NCI-H1694 (cell line): ENCODE data around the gene ATP6V0C.

Experiments used
- DNase-seq: peaks from one replicate; lab custom pipeline; 2025; lab: John Stamatoyannopoulos, UW

ATP6V0C gene

DNA sequence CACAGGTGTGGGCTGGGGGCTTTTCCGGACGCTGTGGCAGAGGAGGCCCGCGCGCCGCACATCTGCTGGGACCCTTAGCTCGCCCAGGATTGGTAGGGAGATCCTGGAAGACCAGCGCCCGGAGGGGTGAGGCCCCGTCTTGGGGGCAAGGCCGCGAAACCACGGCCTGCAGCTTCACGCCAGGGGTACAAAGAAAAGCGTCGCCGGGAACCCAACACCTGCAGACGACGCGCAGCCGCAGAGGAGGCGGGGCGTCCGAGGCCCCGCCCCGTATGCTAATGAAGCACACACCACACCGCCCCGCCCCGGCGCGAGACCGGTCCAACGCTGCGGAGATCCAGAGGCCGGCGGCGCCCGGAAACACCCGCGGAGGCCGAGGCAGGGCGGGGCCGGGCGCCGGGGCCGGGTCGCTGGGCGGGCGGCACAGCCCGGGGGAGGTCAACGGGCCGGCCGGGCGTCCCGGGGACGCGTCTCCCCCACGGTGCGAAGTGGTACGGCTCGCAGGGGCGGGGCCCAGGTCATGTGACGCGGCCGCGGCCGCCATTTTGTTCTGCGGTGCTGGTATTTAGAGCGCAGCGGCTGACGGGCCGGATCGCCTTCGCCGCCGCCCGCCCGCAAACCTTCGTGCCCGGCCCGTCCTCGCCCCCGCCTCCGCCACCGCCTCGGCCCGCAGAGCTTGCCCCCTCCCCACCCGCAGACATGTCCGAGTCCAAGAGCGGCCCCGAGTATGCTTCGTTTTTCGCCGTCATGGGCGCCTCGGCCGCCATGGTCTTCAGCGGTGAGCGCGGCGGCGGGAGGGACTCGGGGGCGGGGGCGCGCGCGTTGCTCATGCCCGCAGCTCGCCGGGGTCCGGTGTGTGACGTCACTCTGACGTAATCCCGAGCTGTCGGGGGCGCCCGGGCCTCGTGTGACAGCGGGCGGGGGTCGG, at the start of gene ATP6V0C:
ATP6V0C (plus strand) TSS at position 548 of the 928 bp plus-strand sequence; CDS start at position 700, 152 bp downstream.
- peak; percentile 65 for DNase-seq

DNA sequence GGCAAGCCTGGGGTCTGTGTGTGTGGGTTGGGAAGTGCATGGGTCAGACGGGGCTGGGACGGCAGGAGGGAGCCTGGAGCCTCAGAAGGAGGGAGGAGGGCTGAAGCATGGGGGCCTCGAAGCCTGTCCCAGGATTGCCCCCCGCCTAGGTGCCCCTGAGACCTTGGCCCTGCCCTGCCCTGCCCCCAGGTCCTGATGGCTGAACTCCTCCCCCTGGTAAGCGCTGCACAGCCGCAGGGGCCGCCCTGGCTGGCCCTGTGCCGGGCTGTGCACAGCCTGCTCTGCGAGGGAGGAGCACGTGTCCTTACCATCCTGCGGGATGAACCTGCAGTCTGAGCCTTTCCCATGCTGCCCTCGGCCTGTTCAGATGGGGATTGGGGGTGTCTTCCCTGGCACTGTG, 49.4 kb upstream of the ATP6V0C start:
- no peak for DNase-seq

DNA sequence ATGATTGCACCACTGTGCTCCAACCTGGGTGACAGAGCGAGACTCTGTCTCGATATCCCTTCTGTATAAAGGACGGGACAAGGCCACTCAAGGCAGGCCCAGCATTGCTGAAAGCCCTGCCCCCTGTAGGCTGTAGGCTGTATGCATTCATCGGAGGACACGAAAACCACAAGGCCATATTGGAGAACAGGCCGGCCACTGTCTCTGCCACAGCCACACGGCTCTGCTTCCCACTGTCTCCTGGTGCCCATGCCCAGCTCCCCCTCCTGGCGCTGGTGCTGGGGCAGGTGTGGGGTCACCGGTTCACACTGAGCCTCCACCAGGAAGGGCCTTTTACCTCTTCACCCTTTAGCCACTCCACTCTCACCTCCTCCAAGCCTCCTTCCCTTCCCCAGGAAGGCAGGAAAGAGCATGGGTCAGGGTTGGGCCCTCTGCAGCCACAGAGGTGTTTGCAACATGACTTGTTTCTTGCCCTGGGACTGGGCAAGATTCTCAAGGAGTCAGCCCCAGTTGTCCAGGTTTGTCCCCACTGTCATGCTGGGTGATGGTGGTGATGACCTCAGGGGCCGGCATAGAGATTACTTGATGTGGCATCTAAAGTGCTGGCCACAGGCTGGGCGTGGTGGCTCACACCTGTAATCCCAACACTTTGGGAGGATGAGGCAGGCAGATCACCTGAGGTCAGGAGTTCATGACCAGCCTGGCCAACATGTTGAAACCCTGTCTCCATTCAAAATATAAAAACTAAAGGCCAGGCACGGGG, 47.9 kb upstream of the ATP6V0C start:
- DNase-seq: no peak

DNA sequence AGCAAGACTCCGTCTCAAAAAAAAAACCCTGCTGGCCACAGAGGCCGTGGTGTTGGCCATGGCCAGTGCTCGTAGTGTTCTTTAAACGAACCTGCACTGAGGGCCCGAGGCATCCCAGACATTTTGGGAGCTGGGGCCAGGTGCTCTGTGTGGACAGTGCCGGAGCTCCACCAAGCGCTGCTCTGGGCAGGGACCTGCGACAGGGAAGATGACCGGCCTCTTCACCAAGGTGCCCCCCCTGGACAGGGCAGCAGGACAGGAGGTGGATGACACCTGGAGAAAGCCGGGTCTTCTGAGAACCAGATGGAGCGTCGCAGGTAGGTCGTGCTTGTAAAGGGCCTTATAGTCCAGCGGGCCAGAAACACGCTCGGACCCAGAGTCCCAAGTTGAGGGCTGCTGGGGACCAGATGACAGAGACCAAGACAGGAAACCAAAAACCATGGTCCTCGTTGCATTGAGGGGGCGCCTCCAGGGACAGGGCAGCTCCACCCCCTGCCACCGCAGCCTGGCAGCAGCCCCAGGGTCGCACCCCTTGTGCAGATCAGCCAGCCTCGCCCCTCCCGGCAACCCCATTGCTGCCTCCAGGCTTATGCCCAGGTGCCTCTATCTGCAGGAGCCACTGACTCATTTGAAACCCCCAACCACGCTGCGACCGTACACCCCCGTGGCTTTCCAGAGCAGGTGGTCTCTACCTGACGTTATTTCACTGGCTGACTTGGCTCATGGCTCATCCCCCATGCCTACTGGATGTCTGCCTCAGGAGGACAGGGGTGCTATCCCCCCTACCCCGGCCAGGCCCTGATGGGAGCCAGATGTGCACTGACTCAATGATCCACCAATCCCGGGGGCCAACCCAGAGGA, 46.9 kb upstream of the ATP6V0C start:
- no peak for DNase-seq

DNA sequence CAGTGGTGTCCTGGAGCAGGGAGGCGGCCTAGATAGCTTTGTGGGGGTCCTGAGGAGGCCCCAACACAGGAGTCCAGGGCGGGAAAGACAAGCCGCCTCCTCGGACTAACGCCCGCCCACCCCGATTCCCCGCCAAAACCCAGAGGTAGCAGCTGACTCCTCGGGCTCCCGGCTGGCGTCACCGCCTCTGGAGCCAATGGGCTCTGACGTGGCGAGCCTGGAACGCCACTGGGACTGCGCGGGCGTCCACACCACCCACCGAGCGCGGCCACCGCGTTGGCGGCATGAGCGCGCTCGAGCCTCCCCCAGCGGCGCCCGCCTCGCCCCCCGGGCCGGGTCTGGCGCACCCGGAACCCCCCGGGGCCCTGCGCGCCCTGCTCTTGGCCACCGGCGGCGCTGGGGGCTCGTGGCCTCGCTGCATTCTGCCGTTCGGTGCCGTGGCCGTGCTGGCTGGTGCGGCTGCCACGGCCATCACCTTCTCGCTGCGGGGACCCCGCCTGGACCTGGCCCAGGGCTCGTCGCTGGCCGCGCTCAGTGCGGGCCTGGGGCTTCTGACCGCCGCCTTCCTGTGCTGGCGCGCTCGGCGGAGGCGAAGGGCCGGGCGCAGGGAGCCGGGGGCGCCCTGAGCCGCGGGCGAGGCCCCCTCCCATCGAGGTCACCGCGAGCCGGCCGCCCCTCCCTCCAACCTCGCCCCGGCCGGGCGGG, 46.1 kb upstream of the ATP6V0C start:
- peak; percentile 63 for DNase-seq

DNA sequence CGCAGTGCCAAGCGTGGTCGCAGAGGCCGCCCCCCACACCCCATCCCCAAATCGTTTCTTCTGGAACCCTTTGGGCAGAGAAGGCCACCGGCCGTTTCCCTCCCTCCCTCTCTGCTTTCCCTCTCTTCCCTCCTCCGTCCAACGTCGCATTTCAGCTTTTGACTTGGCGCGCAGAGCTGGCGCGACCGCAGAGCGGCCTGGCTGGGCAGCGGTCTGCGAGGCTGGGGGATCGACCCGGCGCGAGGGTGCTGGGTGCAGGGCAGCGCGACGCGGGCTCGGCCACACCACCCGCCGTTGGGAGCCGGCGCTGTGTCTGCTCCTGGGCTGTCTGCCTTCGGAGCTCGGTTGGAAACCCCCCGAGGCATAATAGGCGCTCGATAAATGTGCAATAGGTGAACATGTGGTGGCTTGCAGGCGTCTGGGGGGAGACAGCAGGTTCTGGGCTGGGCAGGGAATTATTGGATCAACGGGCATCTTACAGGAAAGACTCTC, 45.5 kb upstream of the ATP6V0C start:
- DNase-seq: peak; percentile 88

DNA sequence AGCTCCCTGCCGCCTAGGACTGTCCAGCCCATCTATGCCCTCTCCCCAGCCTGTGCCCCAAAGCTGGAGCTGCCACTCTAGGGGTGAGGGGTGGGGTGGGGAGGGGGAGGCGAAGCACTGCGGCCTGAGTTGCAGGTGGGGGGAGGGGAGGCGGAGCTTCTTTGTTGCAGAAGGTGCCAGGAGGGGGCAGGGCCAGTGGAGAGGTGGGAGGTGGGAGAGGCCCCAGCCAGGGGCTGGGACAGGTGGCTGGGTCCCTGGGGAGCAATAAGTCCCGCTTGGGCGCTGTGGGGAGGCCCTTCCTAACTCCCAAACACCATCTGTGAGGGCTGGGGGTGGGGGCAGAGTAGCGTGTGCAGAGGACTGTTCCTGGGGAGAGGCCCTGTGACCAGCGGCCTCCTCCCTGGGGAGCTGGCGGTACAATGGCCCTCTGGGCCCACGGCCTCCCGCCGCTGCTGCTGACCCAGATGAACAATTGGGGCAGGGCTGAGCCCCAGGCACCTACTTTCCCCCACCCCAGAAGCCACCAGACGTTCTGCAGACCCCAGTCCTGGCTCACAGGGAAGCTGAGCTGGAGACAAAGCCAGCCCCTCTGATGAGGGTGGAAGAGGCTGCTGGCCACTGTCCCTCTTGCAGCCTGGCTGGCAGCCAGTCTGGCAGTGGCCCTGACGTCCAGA, 44.9 kb upstream of the ATP6V0C start:
- peak; percentile 97 for DNase-seq

DNA sequence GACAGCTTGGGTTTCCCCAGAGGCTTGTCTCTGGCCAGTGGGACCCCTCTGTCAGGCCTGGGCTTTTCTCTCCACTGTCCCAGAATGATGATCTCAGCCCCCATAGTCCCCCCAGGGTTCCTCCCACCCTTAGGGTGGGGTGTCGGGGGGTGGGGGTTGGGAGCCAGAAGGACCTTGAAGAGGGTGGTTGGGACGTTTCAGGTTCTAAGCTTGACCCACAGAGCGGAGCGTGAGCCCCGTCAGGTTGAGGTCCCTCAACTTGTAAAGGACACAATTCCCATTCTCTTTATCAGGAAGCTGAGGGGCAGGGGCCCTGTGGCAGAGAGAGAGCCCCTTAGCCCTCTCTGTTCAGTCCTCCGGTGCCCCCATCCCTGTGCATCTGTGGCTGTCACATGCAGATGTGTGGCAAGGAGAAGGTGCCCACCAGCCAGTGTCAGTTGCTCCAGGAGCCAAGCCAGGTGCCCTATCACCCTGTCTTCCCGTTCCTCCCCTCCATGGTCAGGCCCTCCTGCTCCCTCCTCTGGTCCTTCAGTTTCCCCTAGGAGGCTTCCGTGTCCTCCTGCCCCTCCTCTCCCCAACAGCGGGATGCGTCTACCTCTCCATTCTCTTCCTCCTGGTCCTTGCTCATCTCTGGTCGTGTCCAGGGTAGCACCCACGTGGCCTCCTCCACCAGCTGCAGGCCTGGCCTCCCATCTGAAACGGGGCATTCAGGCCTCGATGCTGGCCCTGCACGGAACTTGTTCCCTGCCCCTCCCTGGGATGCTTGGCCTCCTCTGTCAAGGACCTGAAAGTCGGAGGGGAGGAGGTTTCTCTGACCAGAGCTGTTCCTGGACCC, 44.1 kb upstream of the ATP6V0C start:
- peak; percentile 49 for DNase-seq

DNA sequence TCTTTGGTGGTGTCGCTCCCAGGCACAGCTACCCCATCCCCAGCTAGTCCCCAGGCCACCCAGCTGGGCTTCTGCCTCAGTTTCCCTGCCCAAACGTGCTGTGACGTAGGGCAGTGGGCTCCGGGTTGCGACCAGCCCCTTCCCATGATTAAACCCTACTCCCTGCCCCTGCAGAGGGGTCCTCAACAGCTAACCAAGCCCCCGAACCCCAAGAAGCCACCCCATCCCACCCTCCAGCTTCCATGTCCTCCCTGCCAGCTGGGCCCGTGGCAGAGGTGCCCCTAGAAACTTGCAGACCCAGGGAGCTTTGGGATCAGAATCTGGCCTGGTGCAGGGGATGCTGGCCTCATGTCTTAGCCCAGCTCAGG, 43.5 kb upstream of the ATP6V0C start:
- no peak for DNase-seq

DNA sequence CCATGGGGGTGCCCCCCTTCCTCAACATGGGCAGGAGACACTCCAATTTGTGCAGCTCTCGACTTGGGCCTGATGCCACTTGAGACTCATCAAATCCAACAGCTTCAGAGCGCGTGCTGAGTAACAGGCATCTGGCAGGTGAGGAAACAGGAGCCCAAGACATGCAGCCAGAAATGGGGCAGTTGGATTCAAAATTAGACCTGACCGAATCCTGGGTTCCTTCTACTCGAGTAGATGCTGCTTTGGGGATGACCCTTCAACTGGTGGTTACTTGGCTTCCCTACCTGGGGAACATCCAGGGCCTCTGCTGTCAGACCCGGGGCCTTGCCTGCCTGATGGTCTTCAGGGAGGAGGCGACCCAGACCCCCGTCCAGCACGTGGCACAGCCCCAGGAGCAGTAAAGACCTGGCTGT, 43.1 kb upstream of the ATP6V0C start:
- DNase-seq: peak; percentile 33

DNA sequence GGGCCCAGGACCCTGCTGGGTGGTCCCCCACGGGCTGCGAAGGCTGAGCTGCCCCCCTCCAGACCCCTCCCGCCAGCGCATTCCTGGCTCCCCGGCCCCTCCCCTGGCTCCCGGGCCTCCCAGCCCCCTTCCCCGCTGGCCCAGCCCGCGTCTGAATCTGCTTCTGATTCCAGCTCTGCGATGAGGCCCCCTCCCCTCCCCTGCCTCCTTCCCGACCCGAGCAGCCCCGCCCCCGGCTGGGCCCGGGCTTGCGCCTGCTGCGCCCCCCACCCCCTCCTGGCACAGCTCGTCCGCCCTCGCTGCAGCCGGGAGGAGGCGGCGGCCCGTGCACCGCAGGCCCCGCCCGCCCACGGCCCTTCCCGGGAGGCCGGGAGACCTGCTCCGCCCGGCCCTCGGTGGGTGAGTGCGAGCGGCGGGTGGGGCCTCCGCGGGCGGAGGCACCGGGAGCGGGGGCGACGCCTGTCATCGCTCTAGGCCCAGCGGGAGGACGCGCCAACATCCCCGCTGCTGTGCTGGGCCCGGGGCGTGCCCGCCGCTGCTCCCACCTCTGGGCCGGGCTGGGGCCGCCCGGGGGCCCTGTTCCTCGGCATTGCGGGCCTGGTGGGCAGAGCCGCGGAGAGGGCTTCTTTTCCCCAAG, 42.6 kb upstream of the ATP6V0C start, which contains the start of gene NTN3:
NTN3 (plus strand) TSS at position 282 of the 637 bp plus-strand sequence. CDS start 405 bp downstream, outside the sequence.
- DNase-seq: peak; percentile 73

DNA sequence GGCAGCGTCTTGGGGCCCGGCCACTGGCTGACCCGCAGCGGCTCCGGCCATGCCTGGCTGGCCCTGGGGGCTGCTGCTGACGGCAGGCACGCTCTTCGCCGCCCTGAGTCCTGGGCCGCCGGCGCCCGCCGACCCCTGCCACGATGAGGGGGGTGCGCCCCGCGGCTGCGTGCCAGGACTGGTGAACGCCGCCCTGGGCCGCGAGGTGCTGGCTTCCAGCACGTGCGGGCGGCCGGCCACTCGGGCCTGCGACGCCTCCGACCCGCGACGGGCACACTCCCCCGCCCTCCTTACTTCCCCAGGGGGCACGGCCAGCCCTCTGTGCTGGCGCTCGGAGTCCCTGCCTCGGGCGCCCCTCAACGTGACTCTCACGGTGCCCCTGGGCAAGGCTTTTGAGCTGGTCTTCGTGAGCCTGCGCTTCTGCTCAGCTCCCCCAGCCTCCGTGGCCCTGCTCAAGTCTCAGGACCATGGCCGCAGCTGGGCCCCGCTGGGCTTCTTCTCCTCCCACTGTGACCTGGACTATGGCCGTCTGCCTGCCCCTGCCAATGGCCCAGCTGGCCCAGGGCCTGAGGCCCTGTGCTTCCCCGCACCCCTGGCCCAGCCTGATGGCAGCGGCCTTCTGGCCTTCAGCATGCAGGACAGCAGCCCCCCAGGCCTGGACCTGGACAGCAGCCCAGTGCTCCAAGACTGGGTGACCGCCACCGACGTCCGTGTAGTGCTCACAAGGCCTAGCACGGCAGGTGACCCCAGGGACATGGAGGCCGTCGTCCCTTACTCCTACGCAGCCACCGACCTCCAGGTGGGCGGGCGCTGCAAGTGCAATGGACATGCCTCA, 41.9 kb upstream of the ATP6V0C start:
- DNase-seq: no peak

DNA sequence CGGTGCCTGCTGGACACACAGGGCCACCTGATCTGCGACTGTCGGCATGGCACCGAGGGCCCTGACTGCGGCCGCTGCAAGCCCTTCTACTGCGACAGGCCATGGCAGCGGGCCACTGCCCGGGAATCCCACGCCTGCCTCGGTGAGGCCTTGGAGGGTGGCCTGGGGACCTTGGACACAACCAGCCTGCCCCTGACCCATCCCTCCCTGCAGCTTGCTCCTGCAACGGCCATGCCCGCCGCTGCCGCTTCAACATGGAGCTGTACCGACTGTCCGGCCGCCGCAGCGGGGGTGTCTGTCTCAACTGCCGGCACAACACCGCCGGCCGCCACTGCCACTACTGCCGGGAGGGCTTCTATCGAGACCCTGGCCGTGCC, 41.3 kb upstream of the ATP6V0C start:
- no peak for DNase-seq

DNA sequence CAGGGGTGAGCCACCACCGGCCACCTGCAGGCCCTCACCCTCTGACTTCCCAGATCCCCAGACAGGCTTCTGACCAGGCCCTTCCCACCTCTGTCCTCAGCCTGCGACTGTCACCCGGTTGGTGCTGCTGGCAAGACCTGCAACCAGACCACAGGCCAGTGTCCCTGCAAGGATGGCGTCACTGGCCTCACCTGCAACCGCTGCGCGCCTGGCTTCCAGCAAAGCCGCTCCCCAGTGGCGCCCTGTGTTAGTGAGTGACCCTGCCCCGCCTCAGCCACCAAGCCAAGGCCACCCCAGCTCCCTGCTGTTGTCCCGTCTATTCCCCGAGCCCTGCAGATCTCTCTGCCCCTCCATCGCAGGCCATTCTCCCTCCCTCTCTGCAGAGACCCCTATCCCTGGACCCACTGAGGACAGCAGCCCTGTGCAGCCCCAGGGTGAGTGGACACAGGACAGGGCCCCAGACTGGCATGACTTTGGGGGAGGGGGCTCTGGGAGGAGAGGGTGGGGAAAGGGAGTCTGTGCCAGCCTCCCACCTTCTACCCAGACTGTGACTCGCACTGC, 40.8 kb upstream of the ATP6V0C start:
- DNase-seq: no peak

DNA sequence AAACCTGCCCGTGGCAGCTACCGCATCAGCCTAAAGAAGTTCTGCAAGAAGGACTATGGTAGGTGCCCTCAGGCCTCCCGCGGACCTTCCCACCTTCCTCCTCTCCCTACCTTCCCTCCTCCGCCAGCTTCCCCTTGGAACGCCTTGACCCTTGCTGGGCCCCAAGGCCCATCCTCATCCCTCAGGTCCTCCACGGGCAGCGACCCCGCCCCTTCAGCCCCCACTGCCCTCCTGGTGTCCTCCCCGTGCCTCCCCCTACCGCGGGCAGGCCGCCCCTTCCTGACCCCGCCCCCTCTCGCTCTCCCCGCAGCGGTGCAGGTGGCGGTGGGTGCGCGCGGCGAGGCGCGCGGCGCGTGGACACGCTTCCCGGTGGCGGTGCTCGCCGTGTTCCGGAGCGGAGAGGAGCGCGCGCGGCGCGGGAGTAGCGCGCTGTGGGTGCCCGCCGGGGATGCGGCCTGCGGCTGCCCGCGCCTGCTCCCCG, 40.3 kb upstream of the ATP6V0C start:
- DNase-seq: no peak

DNA sequence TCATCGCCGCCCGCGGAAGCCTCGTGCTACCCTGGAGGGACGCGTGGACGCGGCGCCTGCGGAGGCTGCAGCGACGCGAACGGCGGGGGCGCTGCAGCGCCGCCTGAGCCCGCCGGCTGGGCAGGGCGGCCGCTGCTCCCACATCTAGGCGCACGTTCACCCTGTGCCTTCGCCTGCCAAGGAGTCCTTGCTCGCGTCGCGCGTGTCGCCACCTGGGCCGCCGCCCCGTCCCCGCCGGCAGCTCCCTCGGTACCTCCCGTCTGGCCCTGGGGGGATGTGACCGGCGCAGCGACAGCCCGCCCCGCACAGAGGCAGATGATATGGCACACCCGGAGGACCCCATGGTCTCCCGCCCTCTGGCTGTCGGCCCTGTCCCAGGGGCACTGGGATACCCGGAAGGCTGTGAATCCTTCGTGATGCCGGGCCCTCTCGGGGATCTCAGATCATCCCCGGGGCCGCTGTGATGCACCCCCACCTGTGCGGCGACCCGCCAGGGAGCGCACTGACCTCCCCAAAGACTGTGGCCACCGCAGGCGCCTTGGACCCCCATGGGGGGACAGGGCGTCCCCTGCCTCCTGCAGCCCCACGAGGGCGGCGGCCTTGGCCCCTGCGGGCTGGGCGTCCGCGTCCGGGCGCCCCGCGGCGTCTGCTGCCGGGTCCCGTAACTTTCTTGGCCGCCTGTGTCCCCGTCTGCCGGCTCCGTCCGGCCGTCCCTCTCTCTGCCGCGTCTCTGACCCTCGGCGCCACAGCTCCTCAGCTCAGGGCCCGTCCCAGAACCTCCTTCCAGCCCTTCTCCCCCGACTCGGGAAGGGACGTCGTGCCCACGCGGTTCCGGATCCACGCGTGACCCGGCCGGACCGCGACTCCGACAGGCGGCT, 39.5 kb upstream of the ATP6V0C start:
- no peak for DNase-seq
